ENCODE data around the gene PRKCA. TPM values are rescaled to one million over a fixed set of nuclear protein-coding genes. Genes with fewer than 3 reads are reported as not detected.

PRKCA gene
- total and polyA plus RNA-seq, 2 of the 13 experiments (the other 11 are each of a cell fraction or from before 2014, with no cell fraction given) = 18.5 to 21.5 TPM

DNA sequence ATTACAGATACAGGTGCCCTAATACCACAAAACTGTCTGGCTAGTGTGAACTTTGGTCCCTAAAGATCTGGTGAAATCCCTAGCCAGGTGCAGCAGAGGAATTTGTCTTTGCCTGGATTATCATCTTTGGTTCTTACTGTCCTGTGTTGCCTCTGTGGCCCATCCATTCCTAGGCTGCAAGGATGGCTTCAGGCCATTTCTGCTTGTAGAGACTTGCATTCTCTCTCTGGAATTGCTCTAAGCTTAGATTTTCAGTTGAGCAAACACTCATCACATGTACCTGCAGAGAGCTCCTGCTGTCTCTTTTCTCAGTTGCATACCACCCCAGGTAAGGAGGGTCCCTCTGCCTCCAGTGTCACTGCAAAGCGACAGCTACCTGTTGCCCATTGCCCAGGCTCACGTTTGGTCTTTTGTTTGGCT is 114.9 kb downstream of the PRKCA start (continued):
- TF ChIP-seq KIAA2018 (CRISPR knock-in tag; IDR thresholded peaks at IDR 0.05; ENCODE audit: borderline replicate concordance) (no peak), THAP9 (CRISPR knock-in tag; IDR thresholded peaks at IDR 0.05; ENCODE audit: borderline replicate concordance) (no peak), ZNF142 (CRISPR knock-in tag; IDR thresholded peaks at IDR 0.05) (no peak), ZNF546 (CRISPR knock-in tag; conservative IDR thresholded peaks at IDR 0.05) (0 out of 2 replicates have a peak, but pooled peaks have one; percentile 55), ZNF562 (CRISPR knock-in tag; IDR thresholded peaks at IDR 0.05; ENCODE audit: borderline replicate concordance) (no peak), SIX4 (CRISPR knock-in tag; IDR thresholded peaks at IDR 0.05) (no peak), FOXO4 (CRISPR knock-in tag; conservative IDR thresholded peaks at IDR 0.05) (no peak), EP300 (IDR thresholded peaks at IDR 0.05; ENCODE audit: low read depth in 2 of 2, low read length in 2 of 2) (peak in 1 of 2 experiments; percentile 56; a peak in 1 of 4 replicates), EP300 (CRISPR knock-in tag; IDR thresholded peaks at IDR 0.05; ENCODE audit: borderline replicate concordance) (no peak)

Measured in HepG2 (cell line).